ENCODE measurements around the gene ZPBP2.
"Not testable (repeated sequence)": the region's sequence is repeated elsewhere in the genome, so short reads cannot be mapped to it uniquely, and the experiment has no call there.

The ZPBP2 gene

GRCh38 chr17:39855911-39856649 lies 11.9 kb upstream of the ZPBP2 start:
- DNase-seq (ENCODE audit: low spot score), result not testable (repeated sequence)

- peak; percentile 11 for DNase-seq (ENCODE audit: low spot score)
Observed at GRCh38 chr17:39861235-39861634, 6.8 kb upstream of the ZPBP2 start.

GRCh38 chr17:39863244-39863917 lies 4.6 kb upstream of the ZPBP2 start:
- DNase-seq (ENCODE audit: low spot score), result no peak

- DNase-seq (ENCODE audit: low spot score), result peak; percentile 79
Observed at GRCh38 chr17:39863918-39864746, 3.9 kb upstream of the ZPBP2 start, which contains the start of gene IKZF3. Gene IKZF3, minus strand, starts transcription at chr17:39864312. Its CDS starts 186 bp downstream, at chr17:39864126.

- no peak for DNase-seq (ENCODE audit: low spot score)
Observed at GRCh38 chr17:39866013-39866730, 1.8 kb upstream of the ZPBP2 start.

GRCh38 chr17:39867084-39867879 lies 720 bp upstream of the ZPBP2 start:
- DNase-seq (ENCODE audit: low spot score), result peak; percentile 67

GRCh38 chr17:39868554-39868942 lies 546 bp downstream of the ZPBP2 start:
- no peak for DNase-seq (ENCODE audit: low spot score)

GRCh38 chr17:39870776-39871175 lies 2.8 kb downstream of the ZPBP2 start:
- no peak for DNase-seq (ENCODE audit: low spot score)

- DNase-seq (ENCODE audit: low spot score), result no peak
Observed at GRCh38 chr17:39871801-39872200, 3.8 kb downstream of the ZPBP2 start.

GRCh38 chr17:39872751-39873150 lies 4.7 kb downstream of the ZPBP2 start:
- no peak for DNase-seq (ENCODE audit: low spot score)

- DNase-seq (ENCODE audit: low spot score), result not testable (repeated sequence)
Observed at GRCh38 chr17:39886102-39886501, 18.1 kb downstream of the ZPBP2 start.

GRCh38 chr17:39887078-39887477 lies 19.1 kb downstream of the ZPBP2 start:
- no peak for DNase-seq (ENCODE audit: low spot score)

- DNase-seq (ENCODE audit: low spot score), result no peak
Observed at GRCh38 chr17:39889200-39889599, 21.2 kb downstream of the ZPBP2 start.

GRCh38 chr17:39894681-39895376 lies 26.8 kb downstream of the ZPBP2 start:
- DNase-seq (ENCODE audit: low spot score), result no peak

- no peak for DNase-seq (ENCODE audit: low spot score)
Observed at GRCh38 chr17:39898088-39898487, 30.1 kb downstream of the ZPBP2 start.

- no peak for DNase-seq (ENCODE audit: low spot score)
Observed at GRCh38 chr17:39899215-39899614, 31.2 kb downstream of the ZPBP2 start.

- not testable (repeated sequence) for DNase-seq (ENCODE audit: low spot score)
Observed at GRCh38 chr17:39902027-39902426, 34.0 kb downstream of the ZPBP2 start.

- peak; percentile 43 for DNase-seq (ENCODE audit: low spot score)
Observed at GRCh38 chr17:39903158-39903884, 35.3 kb downstream of the ZPBP2 start.

- no peak for DNase-seq (ENCODE audit: low spot score)
Observed at GRCh38 chr17:39904990-39905288, 36.9 kb downstream of the ZPBP2 start.

- no peak for DNase-seq (ENCODE audit: low spot score)
Observed at GRCh38 chr17:39908789-39909352, 40.9 kb downstream of the ZPBP2 start.

All from CD4-positive, alpha-beta T cell treated with Interleukin-2 at 100 ng/mL for 4 hours (primary cell).